ENCODE results near the gene MVK. TPM values are rescaled to one million over a fixed set of nuclear protein-coding genes. Genes with fewer than 3 reads are reported as not detected.
A peak's percentile ranks its signal among the peaks of the same experiment; 100 is the strongest.

MVK gene
- total RNA-seq, 1 donor, result 9.7 TPM

GRCh38 chr12:109613649-109614455, 40.3 kb downstream of the MVK start:
- no peak for DNase-seq (ENCODE audit: low read depth)
- no peak overlapping the region for H3K4me3 ChIP-seq (ENCODE audit: low read depth, low read length)
- TF ChIP-seq CTCF (IDR thresholded peaks at IDR 0.05; ENCODE audit: insufficient read depth, low read length), result no peak

- TF ChIP-seq CTCF (IDR thresholded peaks at IDR 0.05; ENCODE audit: insufficient read depth, low read length), result no peak
- DNase-seq (ENCODE audit: low read depth), result no peak
- no peak overlapping the region for H3K4me3 ChIP-seq (ENCODE audit: low read depth, low read length)
Observed at GRCh38 chr12:109615556-109616229, 42.1 kb downstream of the MVK start.

- no peak overlapping the region for H3K4me3 ChIP-seq (ENCODE audit: low read depth, low read length)
- no peak for DNase-seq (ENCODE audit: low read depth)
- TF ChIP-seq CTCF (IDR thresholded peaks at IDR 0.05; ENCODE audit: insufficient read depth, low read length), result no peak
Observed at GRCh38 chr12:109617491-109617890, 43.9 kb downstream of the MVK start.

GRCh38 chr12:109618082-109618481, 44.5 kb downstream of the MVK start:
- TF ChIP-seq CTCF (IDR thresholded peaks at IDR 0.05; ENCODE audit: insufficient read depth, low read length), result no peak
- no peak for DNase-seq (ENCODE audit: low read depth)
- H3K4me3 ChIP-seq (ENCODE audit: low read depth, low read length), result no peak overlapping the region

- DNase-seq (ENCODE audit: low read depth), result no peak
- no peak overlapping the region for H3K4me3 ChIP-seq (ENCODE audit: low read depth, low read length)
- TF ChIP-seq CTCF (IDR thresholded peaks at IDR 0.05; ENCODE audit: insufficient read depth, low read length), result no peak
Observed at GRCh38 chr12:109619002-109619604, 45.5 kb downstream of the MVK start.

GRCh38 chr12:109621211-109621694, 47.7 kb downstream of the MVK start:
- TF ChIP-seq CTCF (IDR thresholded peaks at IDR 0.05; ENCODE audit: insufficient read depth, low read length), result no peak
- no peak overlapping the region for H3K4me3 ChIP-seq (ENCODE audit: low read depth, low read length)
- DNase-seq (ENCODE audit: low read depth), result peak; percentile 31
